ENCODE data around the gene IQCB1.

- TF ChIP-seq CTCF (conservative IDR thresholded peaks at IDR 0.05; ENCODE audit: low read length), result no peak
- TF ChIP-seq EZH2phosphoT487 (IDR thresholded peaks at IDR 0.05; ENCODE audit: borderline replicate concordance), result no peak
Measured at GRCh38 chr3:121834671-121835464, at the start of gene IQCB1, which contains the start of gene EAF2.

Measured in Loucy (cell line).